A549 treated with RU486 at 1 μM for 4 hours (cell line): ENCODE measurements around the gene PGF. TPM values are rescaled to one million over a fixed set of nuclear protein-coding genes. Genes with fewer than 3 reads are reported as not detected.

Source experiments
- total RNA-seq: library from RNA; stranded (reverse); fragments of 200-300 nt; extraction: Qiagen RNA extraction; gene quantifications from 5 replicates; pipeline ENCODE4 v1.2.3, GENCODE V29; 2022; ENCODE audit warnings: low read depth

Gene PGF
- total RNA-seq, result 2.4 to 4.1 TPM (median 3.2 TPM) in 5 replicates

GRCh38 chr14:74955229-74956026 lies at the start of gene PGF:
Gene PGF (minus strand): TSS chr14:74955597. CDS start chr14:74955242, 355 bp downstream.

GRCh38 chr14:75002392-75003249 lies 47.2 kb upstream of the PGF start, which contains the start of gene EIF2B2:
Gene EIF2B2 (plus strand): TSS chr14:75002921. CDS start chr14:75002991, 70 bp downstream.

GRCh38 chr14:74922752-74923401 lies 32.5 kb downstream of the PGF start, which contains the start of gene RPS6KL1:
Gene RPS6KL1 (minus strand): TSS chr14:74923260. CDS start chr14:74921541, 1,719 bp downstream.

Other genes starting within 250 kb of the PGF start
- 20.7 to 26.5 TPM (median 25.8 TPM) in 5 replicates for gene AREL1, start 242.5 kb downstream of the PGF start, total RNA-seq
- gene FCF1, start 242.5 kb downstream of the PGF start, total RNA-seq, result 38.6 to 73.8 TPM (median 50.3 TPM) in 5 replicates
- gene YLPM1, start 192.3 kb downstream of the PGF start, total RNA-seq, result 34.0 to 48.2 TPM (median 41.1 TPM) in 5 replicates
- not detected in 5 replicates for gene PROX2, start 79.5 kb downstream of the PGF start, total RNA-seq
- gene DLST, start 73.7 kb downstream of the PGF start, total RNA-seq, result 88.4 to 101 TPM (median 92.1 TPM) in 5 replicates
- 0.16 to 0.68 TPM (median 0.38 TPM) in 5 replicates for gene RPS6KL1, start 32.3 kb downstream of the PGF start, total RNA-seq
- gene EIF2B2, start 47.3 kb upstream of the PGF start, total RNA-seq, result 74.4 to 95.7 TPM (median 76.6 TPM) in 5 replicates
- gene MLH3, start 95.9 kb upstream of the PGF start, total RNA-seq, result 16.8 to 19.2 TPM (median 17.5 TPM) in 5 replicates
- gene ACYP1, start 108.4 kb upstream of the PGF start, total RNA-seq, result 18.6 to 25.8 TPM (median 23.5 TPM) in 5 replicates
- 3.0 to 4.3 TPM (median 3.3 TPM) in 5 replicates for gene ZC2HC1C, start 114.0 kb upstream of the PGF start, total RNA-seq
- 23.4 to 37.1 TPM (median 30.2 TPM) in 5 replicates for gene NEK9, start 171.5 kb upstream of the PGF start, total RNA-seq
- 253 to 294 TPM (median 266 TPM) in 5 replicates for gene TMED10, start 221.0 kb upstream of the PGF start, total RNA-seq